PC-9 (cell line): ENCODE measurements around the gene FAAH.

Experiments
- EZH2 ChIP-seq: fragments of 200-600 bp; sonication (generic); IDR thresholded peaks from 2 replicates; pipeline ENCODE4 v1.8.0; 2017; ENCODE audit warnings: antibody characterized with exemption, low read depth
- TF ChIP-seq, protein P1 (sequence below): fragments of 200-600 bp; sonication (generic); conservative IDR thresholded peaks from 2 replicates; pipeline ENCODE4 v1.6.1; 2017; ENCODE audit warnings: mixed run types, antibody characterized with exemption, mild to moderate bottlenecking, moderate library complexity

DNA sequence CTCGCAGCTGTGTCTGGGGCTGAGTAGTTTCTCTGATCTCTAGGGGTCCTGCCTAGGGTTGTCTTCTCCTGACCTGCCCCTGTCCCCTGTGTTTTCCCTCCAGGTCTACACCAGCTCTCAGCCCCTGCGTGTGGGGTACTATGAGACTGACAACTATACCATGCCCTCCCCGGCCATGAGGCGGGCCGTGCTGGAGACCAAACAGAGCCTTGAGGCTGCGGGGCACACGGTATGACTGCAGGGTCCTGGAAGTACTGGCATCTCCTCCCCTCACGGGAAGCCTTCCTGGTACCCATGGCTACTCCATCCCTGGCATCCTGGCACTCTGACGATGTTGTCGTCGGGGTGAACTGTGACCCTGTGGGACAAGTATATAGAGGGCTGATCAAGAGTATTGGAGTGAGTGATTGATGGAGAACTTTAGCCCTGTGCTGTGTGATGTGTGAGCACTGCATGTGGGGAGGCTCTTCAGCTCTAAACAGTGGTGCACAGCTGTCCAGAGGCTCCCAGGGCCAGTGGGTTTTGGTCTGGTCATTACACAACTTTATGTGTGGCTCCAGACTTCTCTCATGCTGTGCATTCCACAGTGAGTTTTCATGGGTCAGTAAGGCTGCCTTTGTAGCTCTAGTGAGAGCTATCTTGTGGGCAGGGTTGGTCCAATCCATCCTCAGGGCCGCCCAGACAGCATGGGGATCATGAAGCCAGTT is 14.4 kb downstream of the FAAH start:
- TF ChIP-seq, protein P1, sequence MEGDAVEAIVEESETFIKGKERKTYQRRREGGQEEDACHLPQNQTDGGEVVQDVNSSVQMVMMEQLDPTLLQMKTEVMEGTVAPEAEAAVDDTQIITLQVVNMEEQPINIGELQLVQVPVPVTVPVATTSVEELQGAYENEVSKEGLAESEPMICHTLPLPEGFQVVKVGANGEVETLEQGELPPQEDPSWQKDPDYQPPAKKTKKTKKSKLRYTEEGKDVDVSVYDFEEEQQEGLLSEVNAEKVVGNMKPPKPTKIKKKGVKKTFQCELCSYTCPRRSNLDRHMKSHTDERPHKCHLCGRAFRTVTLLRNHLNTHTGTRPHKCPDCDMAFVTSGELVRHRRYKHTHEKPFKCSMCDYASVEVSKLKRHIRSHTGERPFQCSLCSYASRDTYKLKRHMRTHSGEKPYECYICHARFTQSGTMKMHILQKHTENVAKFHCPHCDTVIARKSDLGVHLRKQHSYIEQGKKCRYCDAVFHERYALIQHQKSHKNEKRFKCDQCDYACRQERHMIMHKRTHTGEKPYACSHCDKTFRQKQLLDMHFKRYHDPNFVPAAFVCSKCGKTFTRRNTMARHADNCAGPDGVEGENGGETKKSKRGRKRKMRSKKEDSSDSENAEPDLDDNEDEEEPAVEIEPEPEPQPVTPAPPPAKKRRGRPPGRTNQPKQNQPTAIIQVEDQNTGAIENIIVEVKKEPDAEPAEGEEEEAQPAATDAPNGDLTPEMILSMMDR: no peak
- TF ChIP-seq EZH2: no peak
